IMR-90 (cell line): ENCODE measurements around the gene ATP10D. TPM values are rescaled to one million over a fixed set of nuclear protein-coding genes. Genes with fewer than 3 reads are reported as not detected.
"Not testable (repeated sequence)": the region's sequence is repeated elsewhere in the genome, so short reads cannot be mapped to it uniquely, and the experiment has no call there.

Experiments used
- ATAC-seq: fragments of 200-7000 bp; cut with Tn5 transposase; 2 replicates; pipeline ENCODE4 v1.9.1; 2020; ENCODE audit warnings: low read depth, mild to moderate bottlenecking, moderate library complexity
- BruUV-seq: library from RNA; stranded (reverse); fragments of 400-500 nt; replicated peaks from 2 replicates; lab custom pipeline; 2021; lab: Mats Ljungman, UMichigan
- CTCF ChIA-PET: fragments of 300-600 bp; formaldehyde crosslinking; extraction: SDS; loops from one replicate; lab custom pipeline; 2021; ENCODE audit warnings: antibody characterized with exemption; lab: Yijun Ruan, JAX
- POLR2A ChIA-PET: fragments of 300-600 bp; sonication (Branson Sonifier 250); formaldehyde crosslinking; loops from one replicate; lab custom pipeline; 2022; ENCODE audit warnings: antibody characterized with exemption; ENCODE audit not compliant: unreplicated experiment; lab: Charles Lee
- DNase-seq: peaks from one replicate; pipeline ENCODE4 v3.0.0; 2013
- H2AFZ ChIP-seq: replicated peaks from 2 replicates; pipeline ENCODE3; 2013; ENCODE audit warnings: low read length, mild to moderate bottlenecking; ENCODE audit not compliant: poor library complexity
- H2AK5ac ChIP-seq: 2 replicates; pipeline ENCODE4 v1.6.1; 2013; ENCODE audit warnings: low read depth, low read length, inconsistent platforms
- H2AK9ac ChIP-seq: replicated peaks from 2 replicates; pipeline ENCODE3; 2013; ENCODE audit warnings: mild to moderate bottlenecking, low read depth, low read length, moderate library complexity; ENCODE audit not compliant: poor library complexity
- H2BK120ac ChIP-seq: 2 replicates; pipeline ENCODE4 v1.6.1; 2013; ENCODE audit warnings: low read depth, low read length, inconsistent platforms
- H2BK15ac ChIP-seq: 3 replicates; pipeline ENCODE4 v1.6.1; 2013; ENCODE audit warnings: low read depth, low read length, inconsistent platforms
- H2BK20ac ChIP-seq: 2 replicates; pipeline ENCODE4 v1.6.1; 2013; ENCODE audit warnings: low read depth, mild to moderate bottlenecking, inconsistent platforms, low read length, moderate library complexity
- H2BK5ac ChIP-seq: 2 replicates; pipeline ENCODE4 v1.6.1; 2013; ENCODE audit warnings: mild to moderate bottlenecking, low read depth, low read length, inconsistent platforms; ENCODE audit not compliant: poor library complexity, severe bottlenecking
- H3K14ac ChIP-seq: replicated peaks from 2 replicates; pipeline ENCODE4 v1.6.1; 2013; ENCODE audit warnings: low read depth, low read length, inconsistent platforms
- H3K18ac ChIP-seq: 2 replicates; pipeline ENCODE4 v1.6.1; 2013; ENCODE audit warnings: low read depth, low read length, control low read depth
- H3K23ac ChIP-seq: 2 replicates; pipeline ENCODE4 v1.6.1; 2013; ENCODE audit warnings: low read depth, low read length, inconsistent platforms
- H3K27ac ChIP-seq: 2 replicates; pipeline ENCODE4 v1.5.1; 2013; ENCODE audit warnings: mild to moderate bottlenecking, control low read depth, low read length; ENCODE audit not compliant: insufficient read depth
- H3K27me3 ChIP-seq: 2 replicates; pipeline ENCODE4 v1.6.1; 2013; ENCODE audit warnings: low read length; ENCODE audit not compliant: control insufficient read depth, insufficient read depth
- H3K36me3 ChIP-seq: 2 replicates; pipeline ENCODE4 v1.6.1; 2013; ENCODE audit warnings: low read length, mixed read lengths; ENCODE audit not compliant: control insufficient read depth, insufficient read depth
- H3K4ac ChIP-seq: 2 replicates; pipeline ENCODE4 v1.6.1; 2013; ENCODE audit warnings: low read depth, low read length, inconsistent platforms
- H3K4me1 ChIP-seq: 2 replicates; pipeline ENCODE4 v1.6.1; 2013; ENCODE audit warnings: low read length, mixed read lengths; ENCODE audit not compliant: control insufficient read depth, insufficient read depth
- H3K4me2 ChIP-seq: 2 replicates; pipeline ENCODE4 v1.6.1; 2013; ENCODE audit warnings: low read depth, mild to moderate bottlenecking, control low read depth, low read length, moderate library complexity
- H3K4me3 ChIP-seq: 2 replicates; pipeline ENCODE4 v1.5.1; 2013; ENCODE audit warnings: low read depth, mild to moderate bottlenecking, control low read depth, low read length, moderate library complexity; ENCODE audit not compliant: insufficient read depth
- H3K56ac ChIP-seq: 2 replicates; pipeline ENCODE4 v1.6.1; 2013; ENCODE audit warnings: low read length, inconsistent platforms; ENCODE audit not compliant: insufficient read depth; ENCODE audit errors: extremely low read depth
- H3K79me1 ChIP-seq, 2 experiments: 2 replicates each; pipeline ENCODE4 v1.6.1; 2013; ENCODE audit warnings: low read length in 2 of 2, inconsistent platforms in 1 of 2, low read depth in 1 of 2
- H3K9ac ChIP-seq: 2 replicates; pipeline ENCODE4 v1.6.1; 2013; ENCODE audit warnings: low read depth, low read length, control low read depth
- H3K9me1 ChIP-seq: 2 replicates; pipeline ENCODE4 v1.6.1; 2013; ENCODE audit warnings: low read length, inconsistent platforms; ENCODE audit not compliant: insufficient read depth
- H3K9me3 ChIP-seq: 2 replicates; pipeline ENCODE4 v1.6.1; 2013; ENCODE audit warnings: low read length; ENCODE audit not compliant: control insufficient read depth, insufficient read depth
- H4K20me1 ChIP-seq: 2 replicates; pipeline ENCODE4 v1.6.1; 2013; ENCODE audit warnings: low read length, inconsistent platforms; ENCODE audit not compliant: insufficient read depth
- H4K5ac ChIP-seq: 2 replicates; pipeline ENCODE4 v1.6.1; 2013; ENCODE audit warnings: mild to moderate bottlenecking, low read depth, low read length, control low read depth
- H4K8ac ChIP-seq, 2 experiments: 2 replicates each; pipeline ENCODE4 v1.6.1; 2013; ENCODE audit warnings: low read depth in 2 of 2, low read length in 2 of 2, control low read depth in 1 of 2, inconsistent platforms in 1 of 2
- H4K91ac ChIP-seq: 2 replicates; pipeline ENCODE4 v1.6.1; 2013; ENCODE audit warnings: low read depth, low read length, inconsistent platforms; ENCODE audit not compliant: insufficient read depth
- CEBPB ChIP-seq: IDR thresholded peaks from 2 replicates; pipeline ENCODE4 v1.6.1; 2012; ENCODE audit warnings: low read depth, low read length, improper control_type of control experiment
- WGBS, 2 experiments: methylation state at CpG; one replicate each; pipeline versions ENCODE4 v1.1.5 to v1.1.7; 2013; ENCODE audit warnings: missing lambda C conversion rate in 2 of 2; ENCODE audit not compliant: insufficient read length in 1 of 2; ENCODE audit errors: extremely low coverage in 2 of 2; 5-methylcytosine and 5-hydroxymethylcytosine counted together
- dilution Hi-C: fragments of 300-500 bp; cut with HindIII; formaldehyde crosslinking; loops from one replicate; pipeline ENCODE4 v1.14.3; 2018; ENCODE audit warnings: low sequenced_read_pairs; ENCODE audit not compliant: unreplicated experiment
- in situ Hi-C: fragments of 300-500 bp; cut with MboI; formaldehyde crosslinking; loops from 3 replicates; pipeline ENCODE4 v1.14.3; 2019; ENCODE audit warnings: low sequenced_read_pairs, inconsistent platforms, mixed read lengths
- intact Hi-C: fragments of 100-400 bp; cut with micrococcal nuclease; formaldehyde crosslinking; loops from 2 replicates; pipeline ENCODE4 v1.10.0; 2022
- polyA plus RNA-seq, 3 experiments: library from polyadenylated mRNA; depleted of rRNA; stranded (reverse); fragments of >200 nt; gene quantifications; 2 replicates each; pipeline ENCODE4 v1.2.3, GENCODE V29; 2012; ENCODE audit warnings: low replicate concordance in 1 of 3
- total RNA-seq: library from RNA; depleted of rRNA; stranded (reverse); fragments of >200 nt; gene quantifications from 2 replicates; pipeline ENCODE4 v1.2.3, GENCODE V29; 2012

ATP10D gene
- total and polyA plus RNA-seq, 2 of the 4 experiments (the other 2 are of a cell fraction), result 28.9 to 135 TPM

- in situ Hi-C loops, intact Hi-C loops, CTCF ChIA-PET, H2BK15ac ChIP-seq, H3K9ac ChIP-seq, H2AK9ac ChIP-seq, H3K18ac ChIP-seq, H3K14ac ChIP-seq, dilution Hi-C loops, H4K20me1 ChIP-seq, H3K23ac ChIP-seq, H4K5ac ChIP-seq, H3K27ac ChIP-seq, H3K4me3 ChIP-seq, H3K9me3 ChIP-seq, H4K8ac ChIP-seq, POLR2A ChIA-PET, H3K56ac ChIP-seq, H2AK5ac ChIP-seq, H3K36me3 ChIP-seq, H2AFZ ChIP-seq, H3K4me1 ChIP-seq, H3K27me3 ChIP-seq, H2BK120ac ChIP-seq, H3K9me1 ChIP-seq, H3K4ac ChIP-seq, H2BK20ac ChIP-seq, BruUV-seq, H4K91ac ChIP-seq, H3K4me2 ChIP-seq: not testable (repeated sequence)
- no CpG with 5 or more reads among the region's 5 CpGs for WGBS, 2 experiments
- H2BK5ac ChIP-seq, result peak overlapping the region; percentile 66
- ATAC-seq (peak; percentile 44; the same call in 1 of the 2 replicates), DNase-seq (peak; percentile 48)
- peak; percentile 29; the same call in 1 of the 2 replicates for TF ChIP-seq CEBPB
- H3K79me1 ChIP-seq, result peaks cover 13 to 17% of the 10 kb centered on the region in 2 experiments
Measured at GRCh38 chr4:47542640-47543039, 57.6 kb downstream of the ATP10D start.
